Esophagus muscularis mucosa (tissue), 4 donors: ENCODE measurements around the gene TBCE. TPM values are rescaled to one million over a fixed set of nuclear protein-coding genes. Genes with fewer than 3 reads are reported as not detected.
A peak's percentile ranks its signal among the peaks of the same experiment; 100 is the strongest.

Experiments
- DNase-seq: peaks from one replicate; pipeline ENCODE4 v3.0.0-alpha.2; 2017; ENCODE audit errors: extremely low spot score
- H3K27ac ChIP-seq, 4 donors: fragments of 200-600 bp; sonication (generic); replicated peaks in 1 of 4; 1 replicate in 3 of 4; 2 replicates in 1 of 4; pipeline ENCODE4 v1.5.1; 2016 to 2019; ENCODE audit warnings: mild to moderate bottlenecking in 1 of 4
- H3K27me3 ChIP-seq, 4 donors: fragments of 200-600 bp; sonication (generic); one replicate each; pipeline versions ENCODE4 v1.5.1 to v1.6.0; 2016 to 2019
- H3K36me3 ChIP-seq, 4 donors: fragments of 200-600 bp; sonication (generic); one replicate each; pipeline ENCODE4 v1.5.1; 2016 to 2019
- H3K4me1 ChIP-seq, 4 donors: fragments of 200-600 bp; sonication (generic); one replicate each; pipeline ENCODE4 v1.5.1; 2016 to 2019
- H3K4me3 ChIP-seq, 4 donors: fragments of 200-600 bp; sonication (generic); 1 replicate in 2 of 4; 2 replicates in 2 of 4; pipeline ENCODE4 v1.5.1; 2016 to 2019; ENCODE audit warnings: mild to moderate bottlenecking in 4 of 4, moderate library complexity in 1 of 4
- H3K9me3 ChIP-seq, 4 donors: fragments of 200-600 bp; sonication (generic); 1 replicate in 3 of 4; 2 replicates in 1 of 4; pipeline ENCODE4 v1.5.1; 2016 to 2019
- CTCF ChIP-seq, 3 experiments: fragments of 200-600 bp in 2 of 3; fragments of 450-650 bp in 1 of 3; sonication (generic) in 2 of 3; IDR thresholded peaks; one replicate each; pipeline ENCODE4 v1.5.1; 2017 to 2019; ENCODE audit warnings: antibody characterized with exemption in 3 of 3, mild to moderate bottlenecking in 2 of 3, moderate library complexity in 1 of 3
- EP300 ChIP-seq: sonication (generic); formaldehyde crosslinking; IDR thresholded peaks from one replicate; pipeline ENCODE4 v1.6.1; 2017; ENCODE audit warnings: antibody characterized with exemption
- POLR2A ChIP-seq: fragments of 450-650 bp; IDR thresholded peaks from one replicate; pipeline ENCODE4 v1.6.1; 2017; ENCODE audit warnings: antibody characterized with exemption, moderate library complexity, mild to moderate bottlenecking, low read depth
- POLR2AphosphoS5 ChIP-seq, 2 donors: sonication (generic); formaldehyde crosslinking; IDR thresholded peaks; one replicate each; pipeline ENCODE4 v1.6.1; 2017; ENCODE audit warnings: antibody characterized with exemption in 2 of 2
- WGBS: methylation state at CpG from one replicate; pipeline ENCODE4 v1.1.5; 2018; 5-methylcytosine and 5-hydroxymethylcytosine counted together
- intact Hi-C: fragments of 100-400 bp; cut with DNase I; formaldehyde crosslinking; loops from one replicate; pipeline ENCODE4 v1.15.1; 2023
- total RNA-seq, 4 donors: library from RNA; depleted of rRNA; stranded (reverse); fragments of >200 nt; gene quantifications; one replicate each; pipeline versions ENCODE4 v1.1.0 to v1.2.1, GENCODE V29; 2016

TBCE gene
- total RNA-seq, 4 donors from 2014 or later, result 10.6 to 21.6 (median 15.3) TPM

- no peak overlapping the region for H3K27ac ChIP-seq
- no peaks in the 10 kb centered on the region for H3K9me3 ChIP-seq
- 83% methylated on average over 6 of the region's 6 CpGs for WGBS
- no peaks in the 10 kb centered on the region for H3K4me1 ChIP-seq
- intact Hi-C loops, result no loop called here
- H3K4me3 ChIP-seq, result no peak overlapping the region
- TF ChIP-seq EP300, result no peak
- no peak for TF ChIP-seq POLR2A
- DNase-seq, result no peak
- no peaks in the 10 kb centered on the region for H3K27me3 ChIP-seq
- peaks cover 3 to 55% (median 36%) of the 10 kb centered on the region in 4 donors for H3K36me3 ChIP-seq
These were observed 63.8 kb downstream of the TBCE start for GRCh38 chr1:235430991-235431390.

- WGBS, result 96% methylated on average over 5 of the region's 8 CpGs
- no peak overlapping the region for H3K27ac ChIP-seq
These were observed 66.8 kb downstream of the TBCE start for GRCh38 chr1:235434001-235434400.

GRCh38 chr1:235441159-235441685 lies 74.0 kb downstream of the TBCE start:
- no peak overlapping the region for H3K27ac ChIP-seq
- no peaks in the 10 kb centered on the region for H3K4me1 ChIP-seq
- H3K4me3 ChIP-seq, result no peak overlapping the region
- 93% methylated on average over 6 of the region's 6 CpGs for WGBS
- intact Hi-C loops, result no loop called here
- no peaks in the 10 kb centered on the region for H3K27me3 ChIP-seq
- no peak for DNase-seq
- TF ChIP-seq POLR2AphosphoS5 (IDR thresholded peaks at IDR 0.05) (no peak), CTCF (IDR thresholded peaks at IDR 0.05) (no peak), POLR2A (no peak), EP300 (no peak)
- no peaks in the 10 kb centered on the region for H3K9me3 ChIP-seq
- H3K36me3 ChIP-seq, result peaks cover 59 to 100% (median 97%) of the 10 kb centered on the region in 4 donors

More at GRCh38 chr1:235434001-235434400, 66.8 kb downstream of the TBCE start:
- H3K4me3 ChIP-seq, result no peak overlapping the region
- intact Hi-C loops, result no loop called here
- no peaks in the 10 kb centered on the region for H3K9me3 ChIP-seq
- no peaks in the 10 kb centered on the region for H3K4me1 ChIP-seq
- no peak for DNase-seq
- no peak for TF ChIP-seq CTCF (IDR thresholded peaks at IDR 0.05)
- no peak for TF ChIP-seq POLR2A
- no peak for TF ChIP-seq EP300
- TF ChIP-seq POLR2AphosphoS5 (IDR thresholded peaks at IDR 0.05), result no peak
- H3K36me3 ChIP-seq, result peaks cover 29 to 76% (median 56%) of the 10 kb centered on the region in 4 donors
- H3K27me3 ChIP-seq, result no peaks in the 10 kb centered on the region

- no peaks in the 10 kb centered on the region for H3K4me1 ChIP-seq
- no peak for DNase-seq
- H3K27ac ChIP-seq, result peak overlapping the region in 2 of 4 donors; percentile 26 to 31
- intact Hi-C loops, result no loop called here
- TF ChIP-seq CTCF (IDR thresholded peaks at IDR 0.05), result no peak
- TF ChIP-seq EP300, result no peak
- TF ChIP-seq POLR2AphosphoS5 (IDR thresholded peaks at IDR 0.05), result no peak
- TF ChIP-seq POLR2A, result no peak
- 81% methylated on average over 6 of the region's 9 CpGs for WGBS
- no peaks in the 10 kb centered on the region for H3K27me3 ChIP-seq
- H3K9me3 ChIP-seq, result no peaks in the 10 kb centered on the region
- no peak overlapping the region for H3K4me3 ChIP-seq
- H3K36me3 ChIP-seq, result peaks cover 45 to 100% (median 97%) of the 10 kb centered on the region in 4 donors
These were observed 75.7 kb downstream of the TBCE start for GRCh38 chr1:235442788-235443429.

GRCh38 chr1:235448616-235449015 lies 81.4 kb downstream of the TBCE start:
- DNase-seq, result no peak
- no peaks in the 10 kb centered on the region for H3K9me3 ChIP-seq
- peaks cover 50 to 99% (median 93%) of the 10 kb centered on the region in 4 donors for H3K36me3 ChIP-seq
- intact Hi-C loops, result no loop called here
- 82% methylated on average over 7 of the region's 7 CpGs for WGBS
- TF ChIP-seq POLR2A, result no peak
- no peak for TF ChIP-seq EP300
- TF ChIP-seq CTCF (IDR thresholded peaks at IDR 0.05), result no peak
- no peak for TF ChIP-seq POLR2AphosphoS5 (IDR thresholded peaks at IDR 0.05)
- no peak overlapping the region for H3K27ac ChIP-seq
- H3K27me3 ChIP-seq, result no peaks in the 10 kb centered on the region
- no peaks in the 10 kb centered on the region for H3K4me1 ChIP-seq
- no peak overlapping the region for H3K4me3 ChIP-seq
